ENCODE results near the gene SH2D1B. TPM values are rescaled to one million over a fixed set of nuclear protein-coding genes. Genes with fewer than 3 reads are reported as not detected.

SH2D1B gene
- total RNA-seq, 1 donor from 2014 or later: not detected

GRCh38 chr1:162400790-162401355 lies 11.1 kb downstream of the SH2D1B start:
- DNase-seq (ENCODE audit: extremely low read depth, low read depth, low spot score): no peak

- no peak for DNase-seq (ENCODE audit: extremely low read depth, low read depth, low spot score)
These were observed 12.8 kb downstream of the SH2D1B start for GRCh38 chr1:162398999-162399580.

GRCh38 chr1:162397943-162398560 lies 13.9 kb downstream of the SH2D1B start:
- DNase-seq (ENCODE audit: extremely low read depth, low read depth, low spot score): no peak

GRCh38 chr1:162397039-162397448 lies 14.9 kb downstream of the SH2D1B start:
- DNase-seq (ENCODE audit: extremely low read depth, low read depth, low spot score): no peak

- no peak for DNase-seq (ENCODE audit: extremely low read depth, low read depth, low spot score)
These were observed 15.6 kb downstream of the SH2D1B start for GRCh38 chr1:162396201-162396906.

GRCh38 chr1:162391790-162392563 lies 20.0 kb downstream of the SH2D1B start:
- DNase-seq (ENCODE audit: extremely low read depth, low read depth, low spot score): no peak

- DNase-seq (ENCODE audit: extremely low read depth, low read depth, low spot score): no peak
These were observed 21.3 kb downstream of the SH2D1B start for GRCh38 chr1:162390396-162391185.

GRCh38 chr1:162389971-162390370 lies 22.0 kb downstream of the SH2D1B start:
- DNase-seq (ENCODE audit: extremely low read depth, low read depth, low spot score): no peak

GRCh38 chr1:162389021-162389818 lies 22.7 kb downstream of the SH2D1B start:
- DNase-seq (ENCODE audit: extremely low read depth, low read depth, low spot score): no peak

- no peak for DNase-seq (ENCODE audit: extremely low read depth, low read depth, low spot score)
These were observed 23.3 kb downstream of the SH2D1B start for GRCh38 chr1:162388615-162389014.

GRCh38 chr1:162388083-162388594 lies 23.8 kb downstream of the SH2D1B start:
- no peak for DNase-seq (ENCODE audit: extremely low read depth, low read depth, low spot score)

- DNase-seq (ENCODE audit: extremely low read depth, low read depth, low spot score): no peak
These were observed 24.5 kb downstream of the SH2D1B start for GRCh38 chr1:162387226-162388082.

- DNase-seq (ENCODE audit: extremely low read depth, low read depth, low spot score): no peak
These were observed 25.4 kb downstream of the SH2D1B start for GRCh38 chr1:162386292-162387225.

GRCh38 chr1:162385702-162386101 lies 26.2 kb downstream of the SH2D1B start:
- DNase-seq (ENCODE audit: extremely low read depth, low read depth, low spot score): no peak

GRCh38 chr1:162385280-162385623 lies 26.7 kb downstream of the SH2D1B start:
- DNase-seq (ENCODE audit: extremely low read depth, low read depth, low spot score): no peak

- no peak for DNase-seq (ENCODE audit: extremely low read depth, low read depth, low spot score)
These were observed 27.2 kb downstream of the SH2D1B start for GRCh38 chr1:162384601-162385279.

- DNase-seq (ENCODE audit: extremely low read depth, low read depth, low spot score): no peak
These were observed 27.8 kb downstream of the SH2D1B start for GRCh38 chr1:162384116-162384515.

All from glomerular endothelial cell (primary cell).